NCI-H1694 treated with DMSO at 0.1 percent for 48 hours (cell line): ENCODE data around the gene SPAG6.
"Not testable (repeated sequence)": the region's sequence is repeated elsewhere in the genome, so short reads cannot be mapped to it uniquely, and the experiment has no call there.

Experiments
- DNase-seq: peaks from one replicate; lab custom pipeline; 2025; lab: John Stamatoyannopoulos, UW

SPAG6 gene

GRCh38 chr10:22372298-22372697, 27.0 kb downstream of the SPAG6 start:
- no peak for DNase-seq

GRCh38 chr10:22372917-22373316, 27.6 kb downstream of the SPAG6 start:
- no peak for DNase-seq

- no peak for DNase-seq
Observed at GRCh38 chr10:22374489-22375126, 29.3 kb downstream of the SPAG6 start.

GRCh38 chr10:22379059-22379458, 33.8 kb downstream of the SPAG6 start:
- DNase-seq = no peak

- DNase-seq = no peak
Observed at GRCh38 chr10:22381262-22381661, 36.0 kb downstream of the SPAG6 start.

GRCh38 chr10:22386503-22386902, 41.2 kb downstream of the SPAG6 start:
- peak; percentile 8 for DNase-seq

- no peak for DNase-seq
Observed at GRCh38 chr10:22389856-22390589, 44.7 kb downstream of the SPAG6 start.

- no peak for DNase-seq
Observed at GRCh38 chr10:22391600-22391999, 46.3 kb downstream of the SPAG6 start.

GRCh38 chr10:22396195-22396594, 50.9 kb downstream of the SPAG6 start:
- DNase-seq = not testable (repeated sequence)

- DNase-seq = not testable (repeated sequence)
Observed at GRCh38 chr10:22406916-22407315, 61.6 kb downstream of the SPAG6 start.

GRCh38 chr10:22410394-22410793, 65.1 kb downstream of the SPAG6 start:
- no peak for DNase-seq

GRCh38 chr10:22410846-22411245, 65.5 kb downstream of the SPAG6 start:
- no peak for DNase-seq

- DNase-seq = no peak
Observed at GRCh38 chr10:22414146-22414545, 68.8 kb downstream of the SPAG6 start.

GRCh38 chr10:22415072-22415471, 69.8 kb downstream of the SPAG6 start:
- DNase-seq = no peak

- DNase-seq = no peak
Observed at GRCh38 chr10:22417736-22418268, 72.5 kb downstream of the SPAG6 start.

GRCh38 chr10:22420787-22421517, 75.7 kb downstream of the SPAG6 start:
- peak; percentile 28 for DNase-seq

- no peak for DNase-seq
Observed at GRCh38 chr10:22426653-22427052, 81.4 kb downstream of the SPAG6 start.

- DNase-seq = no peak
Observed at GRCh38 chr10:22427101-22427500, 81.8 kb downstream of the SPAG6 start.

GRCh38 chr10:22427890-22428571, 82.7 kb downstream of the SPAG6 start:
- DNase-seq = peak; percentile 97

GRCh38 chr10:22429146-22429545, 83.8 kb downstream of the SPAG6 start:
- no peak for DNase-seq

- no peak for DNase-seq
Observed at GRCh38 chr10:22429981-22430421, 84.7 kb downstream of the SPAG6 start.

GRCh38 chr10:22433875-22434274, 88.6 kb downstream of the SPAG6 start:
- DNase-seq = no peak
